Measurements from ENCODE around the gene TBX2.

The TBX2 gene

DNA sequence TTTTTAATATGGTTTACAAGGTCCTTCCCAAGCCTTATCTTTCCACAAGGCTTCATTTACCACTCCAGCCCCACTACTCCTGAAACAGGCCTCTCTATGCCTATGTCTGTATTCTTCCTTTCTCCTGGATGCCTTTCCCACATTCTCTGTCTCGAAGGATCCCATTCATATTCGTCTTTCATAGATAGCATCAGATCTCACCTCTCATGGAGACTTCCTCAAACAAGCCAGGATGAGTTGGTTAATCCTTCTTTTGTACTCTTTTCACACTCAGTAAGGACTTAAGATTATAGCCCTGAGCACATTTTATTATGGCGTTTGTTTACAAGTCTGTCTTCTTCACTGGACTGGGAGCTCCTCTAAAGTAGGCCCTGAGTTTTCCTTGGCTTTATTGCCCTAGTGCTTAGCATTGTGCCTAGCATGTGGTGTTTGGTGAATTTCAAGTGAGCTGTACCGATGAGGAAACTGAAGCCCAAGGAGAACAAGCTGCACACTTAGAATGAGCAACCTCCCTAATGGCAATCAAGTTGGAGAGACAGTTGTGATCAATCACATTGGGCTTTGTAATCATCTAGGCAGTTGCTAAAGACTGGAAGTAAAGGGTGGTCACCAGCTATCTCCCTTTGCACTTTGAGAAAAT, 42.6 kb downstream of the TBX2 start:
- TF ChIP-seq SNAI2 (CRISPR knock-in tag; IDR thresholded peaks at IDR 0.05) (no peak), ISL1 (CRISPR knock-in tag; IDR thresholded peaks at IDR 0.05) (no peak), ZNF70 (CRISPR knock-in tag; IDR thresholded peaks at IDR 0.05) (no peak), POU6F1 (CRISPR knock-in tag; IDR thresholded peaks at IDR 0.05; ENCODE audit: borderline replicate concordance, low read depth) (no peak), OSR1 (CRISPR knock-in tag; IDR thresholded peaks at IDR 0.05) (no peak), ZNF8 (CRISPR knock-in tag; IDR thresholded peaks at IDR 0.05) (no peak), BACH2 (CRISPR knock-in tag; IDR thresholded peaks at IDR 0.05; ENCODE audit: borderline replicate concordance) (no peak), PPARA (CRISPR knock-in tag; IDR thresholded peaks at IDR 0.05; ENCODE audit: borderline replicate concordance) (no peak), ZNF565 (CRISPR knock-in tag; conservative IDR thresholded peaks at IDR 0.05; ENCODE audit: low read depth) (no peak)
- TF ChIP-seq, protein P1, sequence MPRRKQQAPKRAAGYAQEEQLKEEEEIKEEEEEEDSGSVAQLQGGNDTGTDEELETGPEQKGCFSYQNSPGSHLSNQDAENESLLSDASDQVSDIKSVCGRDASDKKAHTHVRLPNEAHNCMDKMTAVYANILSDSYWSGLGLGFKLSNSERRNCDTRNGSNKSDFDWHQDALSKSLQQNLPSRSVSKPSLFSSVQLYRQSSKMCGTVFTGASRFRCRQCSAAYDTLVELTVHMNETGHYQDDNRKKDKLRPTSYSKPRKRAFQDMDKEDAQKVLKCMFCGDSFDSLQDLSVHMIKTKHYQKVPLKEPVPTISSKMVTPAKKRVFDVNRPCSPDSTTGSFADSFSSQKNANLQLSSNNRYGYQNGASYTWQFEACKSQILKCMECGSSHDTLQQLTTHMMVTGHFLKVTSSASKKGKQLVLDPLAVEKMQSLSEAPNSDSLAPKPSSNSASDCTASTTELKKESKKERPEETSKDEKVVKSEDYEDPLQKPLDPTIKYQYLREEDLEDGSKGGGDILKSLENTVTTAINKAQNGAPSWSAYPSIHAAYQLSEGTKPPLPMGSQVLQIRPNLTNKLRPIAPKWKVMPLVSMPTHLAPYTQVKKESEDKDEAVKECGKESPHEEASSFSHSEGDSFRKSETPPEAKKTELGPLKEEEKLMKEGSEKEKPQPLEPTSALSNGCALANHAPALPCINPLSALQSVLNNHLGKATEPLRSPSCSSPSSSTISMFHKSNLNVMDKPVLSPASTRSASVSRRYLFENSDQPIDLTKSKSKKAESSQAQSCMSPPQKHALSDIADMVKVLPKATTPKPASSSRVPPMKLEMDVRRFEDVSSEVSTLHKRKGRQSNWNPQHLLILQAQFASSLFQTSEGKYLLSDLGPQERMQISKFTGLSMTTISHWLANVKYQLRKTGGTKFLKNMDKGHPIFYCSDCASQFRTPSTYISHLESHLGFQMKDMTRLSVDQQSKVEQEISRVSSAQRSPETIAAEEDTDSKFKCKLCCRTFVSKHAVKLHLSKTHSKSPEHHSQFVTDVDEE (CRISPR knock-in tag; IDR thresholded peaks at IDR 0.05) = no peak
- TF ChIP-seq, protein P2, sequence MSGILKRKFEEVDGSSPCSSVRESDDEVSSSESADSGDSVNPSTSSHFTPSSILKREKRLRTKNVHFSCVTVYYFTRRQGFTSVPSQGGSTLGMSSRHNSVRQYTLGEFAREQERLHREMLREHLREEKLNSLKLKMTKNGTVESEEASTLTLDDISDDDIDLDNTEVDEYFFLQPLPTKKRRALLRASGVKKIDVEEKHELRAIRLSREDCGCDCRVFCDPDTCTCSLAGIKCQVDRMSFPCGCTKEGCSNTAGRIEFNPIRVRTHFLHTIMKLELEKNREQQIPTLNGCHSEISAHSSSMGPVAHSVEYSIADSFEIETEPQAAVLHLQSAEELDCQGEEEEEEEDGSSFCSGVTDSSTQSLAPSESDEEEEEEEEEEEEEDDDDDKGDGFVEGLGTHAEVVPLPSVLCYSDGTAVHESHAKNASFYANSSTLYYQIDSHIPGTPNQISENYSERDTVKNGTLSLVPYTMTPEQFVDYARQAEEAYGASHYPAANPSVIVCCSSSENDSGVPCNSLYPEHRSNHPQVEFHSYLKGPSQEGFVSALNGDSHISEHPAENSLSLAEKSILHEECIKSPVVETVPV (CRISPR knock-in tag; IDR thresholded peaks at IDR 0.05) = no peak
- TF ChIP-seq, protein P3, sequence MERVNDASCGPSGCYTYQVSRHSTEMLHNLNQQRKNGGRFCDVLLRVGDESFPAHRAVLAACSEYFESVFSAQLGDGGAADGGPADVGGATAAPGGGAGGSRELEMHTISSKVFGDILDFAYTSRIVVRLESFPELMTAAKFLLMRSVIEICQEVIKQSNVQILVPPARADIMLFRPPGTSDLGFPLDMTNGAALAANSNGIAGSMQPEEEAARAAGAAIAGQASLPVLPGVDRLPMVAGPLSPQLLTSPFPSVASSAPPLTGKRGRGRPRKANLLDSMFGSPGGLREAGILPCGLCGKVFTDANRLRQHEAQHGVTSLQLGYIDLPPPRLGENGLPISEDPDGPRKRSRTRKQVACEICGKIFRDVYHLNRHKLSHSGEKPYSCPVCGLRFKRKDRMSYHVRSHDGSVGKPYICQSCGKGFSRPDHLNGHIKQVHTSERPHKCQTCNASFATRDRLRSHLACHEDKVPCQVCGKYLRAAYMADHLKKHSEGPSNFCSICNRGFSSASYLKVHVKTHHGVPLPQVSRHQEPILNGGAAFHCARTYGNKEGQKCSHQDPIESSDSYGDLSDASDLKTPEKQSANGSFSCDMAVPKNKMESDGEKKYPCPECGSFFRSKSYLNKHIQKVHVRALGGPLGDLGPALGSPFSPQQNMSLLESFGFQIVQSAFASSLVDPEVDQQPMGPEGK (CRISPR knock-in tag; IDR thresholded peaks at IDR 0.05; ENCODE audit: borderline replicate concordance) = no peak
- ATAC-seq = no peak

GRCh38 chr17:61442878-61443474, 43.3 kb downstream of the TBX2 start:
- TF ChIP-seq ZFP30 (CRISPR knock-in tag; IDR thresholded peaks at IDR 0.05) = no peak
- TF ChIP-seq ZNF70 (CRISPR knock-in tag; IDR thresholded peaks at IDR 0.05) = no peak
- no peak for ATAC-seq

DNA sequence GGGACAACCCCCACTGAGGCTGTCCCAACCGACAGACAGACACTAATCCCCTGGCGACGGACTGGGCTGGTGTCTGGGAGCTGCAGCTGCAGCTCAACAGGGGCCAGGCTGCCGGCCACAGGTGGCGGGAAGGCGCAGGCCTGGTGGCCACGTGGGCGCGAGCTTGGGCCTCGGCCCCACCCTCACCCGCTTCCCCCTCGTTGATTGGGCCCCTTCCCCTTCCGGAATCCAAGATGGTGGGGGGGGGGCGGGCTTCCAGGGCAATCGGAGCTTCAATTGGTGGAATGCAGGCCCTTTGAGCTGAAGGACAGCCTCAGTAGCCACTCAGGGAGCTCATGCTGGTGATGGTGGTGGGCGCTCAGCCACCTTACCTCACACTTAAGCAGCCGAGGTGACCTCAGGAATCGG, 43.8 kb downstream of the TBX2 start:
- TF ChIP-seq ZNF8 (CRISPR knock-in tag; IDR thresholded peaks at IDR 0.05) (no peak), PPARA (CRISPR knock-in tag; IDR thresholded peaks at IDR 0.05; ENCODE audit: borderline replicate concordance) (no peak), ARNTL (CRISPR knock-in tag; IDR thresholded peaks at IDR 0.05; ENCODE audit: borderline replicate concordance, low read depth) (no peak), TCF4 (CRISPR knock-in tag; IDR thresholded peaks at IDR 0.05; ENCODE audit: borderline replicate concordance) (no peak), ESRRG (CRISPR knock-in tag; IDR thresholded peaks at IDR 0.05) (no peak), OSR1 (CRISPR knock-in tag; IDR thresholded peaks at IDR 0.05) (no peak), ZFP30 (CRISPR knock-in tag; IDR thresholded peaks at IDR 0.05) (no peak), ZFP3 (CRISPR knock-in tag; IDR thresholded peaks at IDR 0.05) (no peak), POU6F1 (CRISPR knock-in tag; IDR thresholded peaks at IDR 0.05; ENCODE audit: borderline replicate concordance, low read depth) (no peak), ZNF70 (CRISPR knock-in tag; IDR thresholded peaks at IDR 0.05) (no peak)
- TF ChIP-seq, protein P3 (CRISPR knock-in tag; IDR thresholded peaks at IDR 0.05; ENCODE audit: borderline replicate concordance) = no peak
- ATAC-seq = no peak
